Brain microvascular endothelial cell (primary cell): Measurements from ENCODE around the gene CLEC16A.

Source experiments
- DNase-seq: peaks from one replicate; pipeline ENCODE4 v3.0.0-alpha.2; 2020
- H3K27ac ChIP-seq: fragments of 250-450 bp; sonication (Bioruptor Pico); 2 replicates; pipeline ENCODE4 v1.5.1; 2020; ENCODE audit warnings: mild to moderate bottlenecking, moderate library complexity
- H3K27me3 ChIP-seq: fragments of 250-450 bp; sonication (Bioruptor Pico); replicated peaks from 2 replicates; pipeline ENCODE4 v1.5.1; 2020; ENCODE audit warnings: mild to moderate bottlenecking
- H3K36me3 ChIP-seq: fragments of 250-450 bp; sonication (Bioruptor Pico); replicated peaks from 2 replicates; pipeline ENCODE4 v1.5.1; 2020; ENCODE audit warnings: mild to moderate bottlenecking
- H3K4me3 ChIP-seq: 2 replicates; pipeline ENCODE4 v1.5.1; 2011; ENCODE audit warnings: low read depth, mild to moderate bottlenecking, control low read depth, low read length, moderate library complexity
- CTCF ChIP-seq: IDR thresholded peaks from 2 replicates; pipeline ENCODE4 v1.5.1; 2011; ENCODE audit warnings: low read depth, mild to moderate bottlenecking, moderate library complexity, low read length, control low read depth, inconsistent platforms; ENCODE audit errors: missing control alignments
- in situ Hi-C: cut with HindIII; loops from 2 replicates; pipeline ENCODE4 v1.10.0; 2017; ENCODE audit warnings: low sequenced_read_pairs, low pct_ligation_motif_present

The CLEC16A gene

DNA sequence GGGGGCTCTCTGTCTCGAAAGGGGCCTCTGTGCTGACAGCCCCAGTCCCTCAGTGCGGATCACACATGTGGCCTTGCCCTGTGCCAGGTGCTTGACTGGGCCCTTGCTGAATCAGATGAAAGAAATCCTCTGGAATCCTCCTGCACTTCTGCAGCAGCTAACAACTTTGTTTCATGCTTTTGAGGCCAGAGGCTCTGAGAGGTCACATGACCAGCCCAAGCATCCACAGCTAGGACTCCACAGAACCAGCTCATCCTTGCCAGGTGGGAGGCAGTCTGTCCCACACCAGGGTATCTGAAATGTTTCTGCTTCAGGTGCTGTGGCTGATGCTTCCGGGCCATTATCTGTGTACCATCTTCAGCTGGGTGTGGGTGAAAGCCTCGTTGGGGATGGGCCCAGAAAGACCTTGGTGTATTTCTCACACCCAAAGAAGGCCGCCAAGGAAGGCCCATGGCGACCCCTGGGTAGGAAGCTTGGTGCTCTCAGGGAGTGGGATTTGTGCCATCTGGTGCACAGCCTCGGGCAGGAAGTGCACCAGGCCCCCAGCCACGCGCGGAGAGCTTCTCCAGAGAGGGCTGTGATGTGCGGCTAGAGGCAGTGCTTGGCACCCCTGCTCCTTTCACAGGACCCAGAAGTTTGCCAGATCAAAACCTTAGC is 143.8 kb downstream of the CLEC16A start:
- DNase-seq = no peak
- Histone ChIP-seq H3K27me3 (no peaks in the 10 kb centered on the region), H3K36me3 (no peaks in the 10 kb centered on the region), H3K27ac (no peak overlapping the region), H3K4me3 (no peak overlapping the region)
- in situ Hi-C loops = no loop called here
- no peak for TF ChIP-seq CTCF

- in situ Hi-C loops = no loop called here
- no peak for DNase-seq
- H3K36me3 ChIP-seq = no peaks in the 10 kb centered on the region
- no peak overlapping the region for H3K27ac ChIP-seq
- H3K27me3 ChIP-seq = no peaks in the 10 kb centered on the region
- TF ChIP-seq CTCF = no peak
- H3K4me3 ChIP-seq = no peak overlapping the region
These were observed 144.5 kb downstream of the CLEC16A start for GRCh38 chr16:11088831-11089230.

DNA sequence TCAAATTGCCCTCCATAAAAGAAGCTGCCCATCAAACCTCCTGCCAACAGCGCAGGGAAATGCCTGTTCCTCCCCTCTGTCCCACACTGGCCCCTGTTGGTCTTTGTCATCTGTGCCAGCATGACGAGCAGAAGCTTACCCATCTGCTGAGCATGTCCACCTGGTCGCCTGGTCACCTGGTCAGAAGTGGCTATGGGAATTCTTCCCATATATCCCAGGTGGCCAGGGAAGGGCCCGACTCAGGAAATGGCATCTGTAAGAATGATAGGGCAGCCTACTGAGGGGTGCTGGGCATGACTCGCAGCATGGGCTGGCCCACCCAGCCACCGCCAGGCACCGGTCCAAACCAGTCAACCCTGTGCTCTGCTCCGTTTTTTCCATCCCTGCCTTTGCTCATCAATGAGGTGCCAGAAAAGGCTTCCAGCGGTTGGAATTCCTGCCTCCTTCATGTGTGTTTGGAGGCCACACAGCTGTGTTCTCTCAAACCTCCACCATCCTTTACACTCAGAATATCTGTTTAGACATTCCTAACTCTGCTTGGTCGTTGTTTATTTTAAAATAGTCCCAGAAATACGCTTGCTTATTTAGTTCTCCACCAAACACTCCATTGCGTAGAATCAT is 145.2 kb downstream of the CLEC16A start:
- no peak for TF ChIP-seq CTCF
- Histone ChIP-seq H3K27ac (no peak overlapping the region), H3K36me3 (no peaks in the 10 kb centered on the region), H3K4me3 (no peak overlapping the region), H3K27me3 (no peaks in the 10 kb centered on the region)
- no peak for DNase-seq
- in situ Hi-C loops = no loop called here

DNA sequence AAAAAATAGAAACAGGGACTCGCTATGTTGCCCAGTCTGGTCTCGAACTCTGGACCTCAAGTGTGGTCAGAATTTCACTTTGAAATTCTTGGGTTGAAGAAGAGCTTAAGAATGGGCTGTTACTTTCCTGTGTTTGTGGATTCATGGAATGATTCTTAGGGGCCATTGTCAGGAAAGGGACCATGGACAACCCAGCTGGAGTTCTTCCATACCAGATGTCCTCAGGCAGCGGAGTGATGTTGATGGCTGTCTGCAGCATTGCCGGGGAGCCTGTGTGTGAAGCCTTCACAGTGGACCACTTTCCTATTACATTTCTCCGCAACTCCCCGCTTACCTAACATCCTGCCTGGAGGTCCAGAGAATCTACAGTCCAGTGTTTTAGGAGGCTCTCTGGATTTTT is 145.9 kb downstream of the CLEC16A start:
- Histone ChIP-seq H3K36me3 (no peaks in the 10 kb centered on the region), H3K4me3 (no peak overlapping the region), H3K27ac (no peak overlapping the region), H3K27me3 (no peaks in the 10 kb centered on the region)
- no peak for DNase-seq
- in situ Hi-C loops = no loop called here
- no peak for TF ChIP-seq CTCF

- H3K27me3 ChIP-seq = no peaks in the 10 kb centered on the region
- in situ Hi-C loops = no loop called here
- H3K36me3 ChIP-seq = no peaks in the 10 kb centered on the region
- no peak for DNase-seq
- no peak overlapping the region for H3K27ac ChIP-seq
- no peak for TF ChIP-seq CTCF
- H3K4me3 ChIP-seq = no peak overlapping the region
These were observed 146.8 kb downstream of the CLEC16A start for GRCh38 chr16:11091021-11091785.
